ENCODE measurements around the gene GABRB2.

Gene GABRB2

DNA sequence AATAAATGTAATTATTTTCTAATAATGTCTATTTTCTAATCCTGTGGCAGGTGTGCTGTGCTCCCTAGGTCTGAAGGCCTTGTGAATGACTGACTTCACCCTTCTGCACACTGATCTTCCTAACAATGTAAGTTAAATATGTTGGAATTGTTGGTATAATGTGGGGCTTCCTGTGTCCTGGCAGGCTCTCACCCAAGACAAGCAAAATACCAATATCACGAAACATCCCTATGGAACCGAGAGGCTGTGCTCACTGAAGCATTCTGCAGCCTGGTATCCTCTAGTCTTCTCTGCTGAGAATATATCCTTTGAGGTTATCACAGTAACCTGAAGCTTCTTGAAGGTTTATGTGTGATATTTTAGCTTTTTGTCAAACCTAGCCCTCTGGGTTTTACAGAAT lies 159.4 kb downstream of the GABRB2 start:
- no peak for DNase-seq (ENCODE audit: low read depth in 2 of 2)

DNA sequence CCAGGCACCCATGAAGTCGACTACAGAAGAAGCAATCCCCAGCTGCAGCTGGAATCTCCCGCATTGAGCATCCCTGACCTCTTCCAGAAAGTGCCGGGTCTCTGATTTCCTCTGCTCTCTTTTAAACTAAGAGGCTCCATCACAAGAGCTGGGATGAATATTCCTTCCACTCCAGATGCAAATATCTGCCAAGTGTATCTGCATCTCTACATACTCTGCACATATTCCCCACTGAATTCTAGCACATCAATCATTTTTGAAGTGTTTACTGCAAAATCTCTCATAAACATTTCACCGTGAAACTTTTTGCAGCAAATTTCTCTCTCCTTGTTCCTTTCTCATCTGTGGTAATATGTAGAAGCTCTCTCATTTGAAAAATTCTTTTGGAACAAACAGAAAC lies 161.5 kb downstream of the GABRB2 start:
- no peak for DNase-seq (ENCODE audit: low read depth in 2 of 2)

DNA sequence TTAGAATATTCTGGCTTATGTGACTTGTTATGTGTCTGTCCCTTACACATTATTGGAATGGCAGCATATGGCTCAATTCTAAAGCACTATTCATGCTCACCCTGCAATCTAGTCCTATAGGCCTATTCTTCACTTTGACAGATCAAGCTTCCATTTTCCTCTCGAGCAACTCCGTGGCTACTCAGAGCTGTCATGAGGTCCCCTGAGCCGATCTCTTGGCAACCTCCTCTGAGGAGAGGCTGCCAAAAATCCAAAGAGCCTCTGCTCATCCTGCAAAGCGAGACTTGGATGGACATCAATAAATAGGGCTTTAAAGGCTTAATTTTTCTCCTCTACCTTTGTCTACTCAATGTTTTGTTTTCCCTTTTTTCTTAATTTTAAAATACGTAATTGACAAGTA lies 163.8 kb downstream of the GABRB2 start:
- DNase-seq (ENCODE audit: low read depth in 2 of 2), result no peak

- no peak for DNase-seq (ENCODE audit: low read depth in 2 of 2)
Observed at GRCh38 chr5:161380486-161380885, 166.0 kb downstream of the GABRB2 start.

DNA sequence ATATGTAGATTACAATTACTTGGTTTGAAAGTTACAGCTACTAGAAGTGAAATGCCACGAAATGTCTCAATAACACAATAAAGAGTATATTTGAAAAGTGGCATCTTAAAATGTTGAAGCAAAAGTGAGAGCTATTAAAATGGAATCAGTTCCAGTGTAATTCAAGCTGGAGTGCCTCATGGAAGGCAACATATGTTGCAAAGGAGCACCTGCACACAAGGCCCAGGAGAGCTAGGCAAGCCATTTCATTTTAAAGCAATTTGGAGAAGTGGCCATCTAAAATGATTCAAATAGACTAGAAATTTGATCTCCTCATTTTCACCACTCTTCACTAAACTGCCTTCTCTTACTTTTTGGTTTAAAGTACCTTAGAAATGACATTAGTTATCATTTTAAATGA lies 167.8 kb downstream of the GABRB2 start:
- DNase-seq (ENCODE audit: low read depth in 2 of 2), result no peak

DNA sequence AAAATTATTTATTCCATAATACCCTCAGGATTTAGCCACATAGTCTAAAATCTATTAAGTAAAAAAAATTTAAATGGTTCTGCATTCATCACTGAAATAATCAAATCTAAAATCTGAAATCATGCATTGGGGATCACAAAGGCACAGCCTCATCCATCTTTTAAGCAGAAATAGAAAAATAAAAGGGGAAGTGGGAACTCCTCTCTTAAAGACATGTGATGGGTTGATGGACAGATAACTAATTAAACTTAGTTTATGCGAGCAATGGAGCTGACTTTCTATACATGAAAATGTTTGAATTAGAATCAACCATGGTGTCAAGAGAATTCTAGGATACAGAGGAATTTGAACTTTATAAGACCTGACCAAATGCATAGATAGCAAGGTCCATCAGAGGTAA lies 170.5 kb downstream of the GABRB2 start:
- no peak for DNase-seq (ENCODE audit: low read depth in 2 of 2)

DNA sequence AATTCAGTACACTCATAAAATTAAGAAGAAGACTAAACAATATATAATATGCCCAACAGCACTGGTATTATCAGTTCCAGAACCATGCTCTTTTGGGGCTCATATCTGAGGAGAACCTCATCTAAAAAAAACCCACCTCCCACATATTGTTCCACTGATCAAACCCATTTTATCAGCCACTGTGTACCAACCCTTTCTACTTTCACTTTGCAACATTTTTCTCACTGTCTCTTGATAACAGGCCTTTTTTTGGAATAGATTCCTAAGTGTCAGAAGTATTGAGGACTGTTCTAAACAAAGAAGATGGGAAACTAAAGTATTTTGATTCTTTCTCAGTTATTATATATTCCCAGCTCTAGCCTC lies 173.2 kb downstream of the GABRB2 start:
- no peak for DNase-seq (ENCODE audit: low read depth in 2 of 2)

- no peak for DNase-seq (ENCODE audit: low read depth in 2 of 2)
Observed at GRCh38 chr5:161372682-161373344, 173.7 kb downstream of the GABRB2 start.

DNA sequence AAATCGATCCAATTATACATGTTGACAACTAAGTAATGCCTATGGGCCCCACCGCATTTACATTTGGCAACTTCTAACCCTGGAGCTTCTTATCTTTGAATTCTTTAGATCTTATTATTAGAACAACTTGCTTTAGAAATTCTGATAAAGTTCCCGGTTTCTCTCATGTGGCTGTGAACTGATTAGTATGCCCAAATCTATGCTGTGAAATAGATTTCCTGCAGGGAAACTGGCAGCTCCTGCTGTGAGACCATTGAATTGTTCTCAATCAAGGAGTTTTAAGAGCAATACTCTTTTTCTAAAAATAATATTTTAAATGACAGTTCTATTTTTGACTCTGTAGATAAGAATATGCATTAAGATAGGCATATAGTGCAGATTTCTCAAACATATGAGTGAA lies 177.5 kb downstream of the GABRB2 start:
- no peak for DNase-seq (ENCODE audit: low read depth in 2 of 2)

- DNase-seq (ENCODE audit: low read depth in 2 of 2), result no peak
Observed at GRCh38 chr5:161358446-161358845, 188.1 kb downstream of the GABRB2 start.

- no peak for DNase-seq (ENCODE audit: low read depth in 2 of 2)
Observed at GRCh38 chr5:161344234-161344633, 202.3 kb downstream of the GABRB2 start.

DNA sequence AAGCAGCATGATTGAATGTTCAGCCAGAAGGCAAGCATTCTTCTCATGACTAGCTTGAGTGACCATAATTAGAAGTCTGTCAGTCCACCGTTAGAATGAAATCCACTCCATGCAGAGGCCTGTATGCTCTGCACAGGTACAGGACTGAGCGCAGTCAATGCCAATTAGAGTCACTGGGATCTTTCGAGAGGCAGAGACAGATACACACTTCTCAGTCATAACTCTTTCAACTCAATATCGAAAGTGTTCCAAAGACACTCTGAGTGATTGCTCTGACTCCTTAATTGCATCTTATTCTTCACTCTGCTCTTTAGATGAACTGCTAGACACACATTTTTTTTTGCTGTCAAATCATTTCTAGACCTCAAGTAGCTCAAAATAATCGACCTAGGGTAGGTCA lies 203.6 kb downstream of the GABRB2 start:
- no peak for DNase-seq (ENCODE audit: low read depth in 2 of 2)

DNA sequence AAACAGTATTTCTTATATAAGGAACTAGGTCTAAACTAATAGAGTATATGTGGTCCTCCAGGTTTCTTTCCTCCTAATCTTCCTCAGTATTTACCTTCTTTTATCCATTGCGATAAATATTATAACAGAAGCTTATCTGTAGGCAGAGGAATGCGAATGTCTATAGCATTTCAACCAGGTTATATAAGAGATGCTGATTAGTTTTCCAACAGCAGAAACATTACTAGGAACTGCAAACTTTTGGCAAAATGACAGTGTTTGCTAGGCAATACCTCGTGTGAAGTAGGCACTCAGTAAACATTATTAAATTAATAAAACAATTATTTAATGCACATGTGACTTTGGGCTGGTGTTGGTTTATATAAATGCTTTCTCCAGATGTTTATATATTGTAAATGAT lies 206.5 kb downstream of the GABRB2 start:
- no peak for DNase-seq (ENCODE audit: low read depth in 2 of 2)

GRCh38 chr5:161333194-161333880 lies 213.2 kb downstream of the GABRB2 start:
- no peak for DNase-seq (ENCODE audit: low read depth in 2 of 2)

GRCh38 chr5:161332343-161332742 lies 214.2 kb downstream of the GABRB2 start:
- DNase-seq (ENCODE audit: low read depth in 2 of 2), result no peak

- DNase-seq (ENCODE audit: low read depth in 2 of 2), result no peak
Observed at GRCh38 chr5:161314033-161314432, 232.5 kb downstream of the GABRB2 start.

DNA sequence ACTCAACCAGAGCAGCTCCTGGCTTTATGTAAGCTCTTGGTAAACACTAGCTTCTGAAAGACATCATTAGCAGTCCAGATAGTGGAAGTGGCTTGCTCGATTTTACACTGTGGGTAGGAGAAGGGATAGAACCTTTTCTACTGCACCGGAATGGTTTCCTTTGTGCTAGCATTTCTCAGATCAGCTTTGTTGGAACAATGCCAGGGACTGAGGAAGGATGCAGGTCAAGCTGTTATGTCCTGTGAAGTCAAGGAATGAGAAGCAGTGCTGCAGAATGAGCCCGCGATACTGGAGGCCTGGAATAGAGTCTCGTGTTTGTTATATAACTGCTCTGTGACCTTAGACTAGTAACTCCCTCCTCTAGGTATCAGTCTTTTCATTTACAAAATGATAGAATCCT lies 233.6 kb downstream of the GABRB2 start:
- no peak for DNase-seq (ENCODE audit: low read depth in 2 of 2)

- no peak for DNase-seq (ENCODE audit: low read depth in 2 of 2)
Observed at GRCh38 chr5:161311965-161312364, 234.6 kb downstream of the GABRB2 start.

GRCh38 chr5:161311146-161311708 lies 235.3 kb downstream of the GABRB2 start:
- DNase-seq (ENCODE audit: low read depth in 2 of 2), result no peak

DNA sequence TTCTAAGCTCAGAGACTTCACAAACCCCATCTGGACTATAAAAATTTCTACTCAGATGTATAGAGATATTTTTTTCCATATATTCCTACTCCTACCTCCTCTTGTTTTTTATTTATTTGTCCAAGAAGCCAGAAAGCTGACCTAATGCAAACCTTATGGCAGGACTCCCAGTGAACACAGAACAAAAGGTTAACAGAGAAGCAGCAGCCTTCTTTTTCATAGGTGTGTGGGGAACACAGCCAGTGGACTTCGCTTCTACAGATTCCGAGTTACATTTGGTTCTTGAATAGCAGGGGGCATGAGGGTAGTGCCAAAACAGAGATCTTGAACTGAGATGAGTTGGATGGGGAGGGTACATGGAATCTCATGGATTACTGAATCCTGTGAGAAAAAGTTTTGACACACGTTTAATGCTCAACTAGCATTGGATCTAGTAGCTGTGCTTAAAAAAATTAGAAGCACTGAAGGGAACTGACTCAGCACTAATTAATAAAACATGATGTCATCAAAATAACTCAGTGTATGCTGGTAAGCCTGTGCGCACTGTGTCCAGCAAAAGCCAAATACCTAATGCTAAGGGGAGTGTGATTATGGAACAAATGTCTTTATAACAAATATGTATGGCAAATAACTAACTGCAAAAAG lies 240.1 kb downstream of the GABRB2 start:
- no peak for DNase-seq (ENCODE audit: low read depth in 2 of 2)

GRCh38 chr5:161305601-161306000 lies 240.9 kb downstream of the GABRB2 start:
- DNase-seq (ENCODE audit: low read depth in 2 of 2), result no peak

- no peak for DNase-seq (ENCODE audit: low read depth in 2 of 2)
Observed at GRCh38 chr5:161302559-161302958, 244.0 kb downstream of the GABRB2 start.

DNA sequence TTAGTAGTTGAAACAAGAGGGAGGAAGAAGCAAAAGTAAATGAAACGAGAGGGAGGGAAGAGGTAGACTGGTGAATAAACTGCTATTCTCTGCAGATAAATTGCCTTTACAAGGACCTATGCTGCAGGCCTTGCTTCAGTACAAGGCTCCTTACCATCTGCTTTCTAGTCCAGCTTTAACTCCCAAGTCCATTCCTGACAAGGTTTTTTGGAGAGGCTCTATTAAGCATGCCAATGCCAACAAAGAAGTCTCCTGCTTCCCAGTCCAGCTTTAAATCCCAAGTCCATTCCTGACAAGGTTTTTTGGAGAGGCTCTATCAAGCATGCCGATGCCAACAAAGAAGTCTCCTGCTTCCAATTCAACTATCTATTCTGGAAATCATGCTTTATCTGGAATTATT lies 244.9 kb downstream of the GABRB2 start:
- DNase-seq (ENCODE audit: low read depth in 2 of 2), result no peak

All from fibroblast of skin of left biceps (primary cell).